Measurements from ENCODE around the gene TET2.

DNA sequence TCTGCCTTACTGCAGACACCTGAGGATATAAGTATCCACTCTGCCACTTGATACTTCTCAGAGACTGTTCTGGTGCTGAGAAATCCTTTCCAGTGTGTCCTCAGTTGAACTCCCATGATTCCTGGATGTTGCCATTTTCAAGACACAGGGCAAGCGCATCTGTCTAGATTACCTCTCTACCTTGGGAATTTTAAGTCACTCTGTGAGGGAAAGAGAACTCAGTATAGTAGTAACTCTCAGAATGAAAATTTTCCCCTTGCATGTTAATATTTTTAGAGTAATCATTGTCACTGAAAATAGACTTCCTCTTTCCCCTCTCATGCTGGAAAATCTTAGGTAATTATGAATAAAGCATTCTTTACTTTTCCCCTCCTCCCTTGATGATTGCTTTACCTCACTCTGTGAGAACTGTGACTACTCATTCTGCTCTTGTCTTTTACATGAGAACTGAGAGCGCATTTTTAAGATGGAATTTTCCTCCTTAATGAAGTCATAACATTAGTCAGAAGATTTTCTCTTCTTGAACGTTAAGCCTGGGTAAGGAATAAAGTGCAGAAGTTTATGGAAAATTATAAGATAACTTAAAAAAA is 45.0 kb downstream of the TET2 start:
- TF ChIP-seq, protein P1, sequence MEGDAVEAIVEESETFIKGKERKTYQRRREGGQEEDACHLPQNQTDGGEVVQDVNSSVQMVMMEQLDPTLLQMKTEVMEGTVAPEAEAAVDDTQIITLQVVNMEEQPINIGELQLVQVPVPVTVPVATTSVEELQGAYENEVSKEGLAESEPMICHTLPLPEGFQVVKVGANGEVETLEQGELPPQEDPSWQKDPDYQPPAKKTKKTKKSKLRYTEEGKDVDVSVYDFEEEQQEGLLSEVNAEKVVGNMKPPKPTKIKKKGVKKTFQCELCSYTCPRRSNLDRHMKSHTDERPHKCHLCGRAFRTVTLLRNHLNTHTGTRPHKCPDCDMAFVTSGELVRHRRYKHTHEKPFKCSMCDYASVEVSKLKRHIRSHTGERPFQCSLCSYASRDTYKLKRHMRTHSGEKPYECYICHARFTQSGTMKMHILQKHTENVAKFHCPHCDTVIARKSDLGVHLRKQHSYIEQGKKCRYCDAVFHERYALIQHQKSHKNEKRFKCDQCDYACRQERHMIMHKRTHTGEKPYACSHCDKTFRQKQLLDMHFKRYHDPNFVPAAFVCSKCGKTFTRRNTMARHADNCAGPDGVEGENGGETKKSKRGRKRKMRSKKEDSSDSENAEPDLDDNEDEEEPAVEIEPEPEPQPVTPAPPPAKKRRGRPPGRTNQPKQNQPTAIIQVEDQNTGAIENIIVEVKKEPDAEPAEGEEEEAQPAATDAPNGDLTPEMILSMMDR (IDR thresholded peaks at IDR 0.05), result no peak
- TF ChIP-seq EP300 (IDR thresholded peaks at IDR 0.05) (no peak), POLR2AphosphoS5 (IDR thresholded peaks at IDR 0.05) (no peak)

Data from sigmoid colon (tissue), 4 donors.